Body of pancreas (tissue), 4 donors: ENCODE results near the gene S100A12. TPM values are rescaled to one million over a fixed set of nuclear protein-coding genes. Genes with fewer than 3 reads are reported as not detected.

Experiments used
- ATAC-seq: fragments of 150-250 bp; one replicate; pipeline ENCODE4 v1.9.1; 2016
- DNase-seq, 4 donors: peaks; one replicate each; pipeline ENCODE4 v3.0.0-alpha.2; 2019
- H3K27ac ChIP-seq, 4 donors: fragments of 200-600 bp; sonication (generic); 1 replicate in 3 of 4; 2 replicates in 1 of 4; pipeline versions ENCODE4 v1.5.1 to v1.6.1; 2016 to 2019; ENCODE audit warnings: mild to moderate bottlenecking in 1 of 4, mixed read lengths in 1 of 4, moderate library complexity in 1 of 4
- H3K27me3 ChIP-seq, 2 donors: fragments of 200-600 bp; sonication (generic); one replicate each; pipeline ENCODE4 v1.6.0; 2016; ENCODE audit warnings: mild to moderate bottlenecking in 1 of 2
- H3K36me3 ChIP-seq, 2 donors: fragments of 200-600 bp; sonication (generic); replicated peaks in 1 of 2; 2 replicates each; pipeline ENCODE4 v1.5.1; 2016; ENCODE audit warnings: low read depth in 2 of 2; ENCODE audit not compliant: insufficient read depth in 1 of 2
- H3K4me1 ChIP-seq: fragments of 200-600 bp; sonication (generic); one replicate; pipeline ENCODE4 v1.6.0; 2016
- H3K4me3 ChIP-seq, 2 donors: fragments of 200-600 bp; sonication (generic); 1 replicate in 1 of 2; 2 replicates in 1 of 2; pipeline ENCODE4 v1.5.1; 2016 to 2019
- H3K9me3 ChIP-seq, 3 donors: fragments of 200-600 bp; sonication (generic); 1 replicate in 2 of 3; 2 replicates in 1 of 3; pipeline ENCODE4 v1.5.1; 2016
- POLR2A ChIP-seq, 3 donors: fragments of 450-650 bp; IDR thresholded peaks; one replicate each; pipeline ENCODE4 v1.6.1; 2016; ENCODE audit warnings: antibody characterized with exemption in 3 of 3, mild to moderate bottlenecking in 2 of 3
- WGBS, 2 donors: methylation state at CpG; one replicate each; pipeline ENCODE4 v1.1.5; 2017; 5-methylcytosine and 5-hydroxymethylcytosine counted together
- intact Hi-C: fragments of 100-400 bp; cut with DNase I; formaldehyde crosslinking; loops from one replicate; pipeline ENCODE4 v1.15.1; 2023
- small RNA-seq: library from RNA; depleted of rRNA; stranded (forward); fragments of <200 nt; gene quantifications from one replicate; pipeline ENCODE3, GENCODE V24; 2016
- total RNA-seq, 2 donors: library from RNA; depleted of rRNA; stranded (reverse); fragments of >200 nt; gene quantifications; one replicate each; pipeline ENCODE4 v1.1.0, GENCODE V29; 2016
- TF ChIP-seq, protein P1 (sequence below), 7 experiments: fragments of 450-650 bp in 4 of 7; fragments of 200-600 bp in 3 of 7; sonication (generic) in 3 of 7; IDR thresholded peaks; one replicate each; pipeline ENCODE4 v1.5.1; 2016 to 2019; ENCODE audit warnings: antibody characterized with exemption in 7 of 7

The S100A12 gene
- total RNA-seq, 2 donors from 2014 or later: not detected

DNA sequence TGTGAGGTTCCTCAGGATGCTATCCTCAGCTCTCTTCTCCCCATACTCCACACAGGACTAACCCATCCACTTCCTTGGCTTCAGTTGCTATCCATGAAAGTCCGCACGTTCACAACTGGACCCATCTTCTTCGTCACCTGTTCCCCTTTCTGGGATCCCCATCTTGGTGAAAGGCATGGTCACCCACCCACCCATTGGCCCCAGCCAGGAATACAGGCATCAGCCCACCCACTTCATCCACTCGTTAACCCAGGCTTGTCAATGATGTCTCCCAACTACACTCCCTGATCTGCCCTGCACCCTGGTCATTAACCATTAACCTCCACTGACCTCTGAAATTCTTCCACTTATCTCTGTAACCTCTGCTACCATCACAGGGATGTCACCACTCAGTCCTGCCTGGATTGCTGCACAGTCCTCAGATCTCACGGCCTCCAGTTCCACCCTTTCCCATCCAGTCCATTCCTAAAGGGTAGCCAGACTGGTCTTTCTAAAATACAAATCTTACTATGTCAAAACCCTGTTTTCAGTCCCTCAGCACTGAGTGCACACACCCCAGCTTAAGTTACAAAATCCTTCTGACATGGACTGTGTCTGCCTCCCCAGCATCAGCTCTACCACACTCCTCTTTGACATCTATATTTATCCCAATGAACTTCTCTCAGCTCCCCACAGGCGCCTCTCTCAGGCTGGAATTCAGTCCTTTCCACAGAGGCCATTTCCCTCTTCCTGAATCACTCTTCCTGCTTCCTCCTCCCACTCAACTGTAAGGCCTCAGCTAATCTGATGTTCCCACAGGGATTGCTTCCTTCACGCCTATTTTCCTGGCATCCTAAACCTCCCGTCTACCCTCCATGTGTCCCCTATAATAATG, 37.2 kb downstream of the S100A12 start:
- no peaks in the 10 kb centered on the region for H3K27me3 ChIP-seq
- no peak overlapping the region for H3K27ac ChIP-seq
- DNase-seq (no peak), ATAC-seq (no peak)
- H3K4me3 ChIP-seq: no peak overlapping the region
- TF ChIP-seq, protein P1, sequence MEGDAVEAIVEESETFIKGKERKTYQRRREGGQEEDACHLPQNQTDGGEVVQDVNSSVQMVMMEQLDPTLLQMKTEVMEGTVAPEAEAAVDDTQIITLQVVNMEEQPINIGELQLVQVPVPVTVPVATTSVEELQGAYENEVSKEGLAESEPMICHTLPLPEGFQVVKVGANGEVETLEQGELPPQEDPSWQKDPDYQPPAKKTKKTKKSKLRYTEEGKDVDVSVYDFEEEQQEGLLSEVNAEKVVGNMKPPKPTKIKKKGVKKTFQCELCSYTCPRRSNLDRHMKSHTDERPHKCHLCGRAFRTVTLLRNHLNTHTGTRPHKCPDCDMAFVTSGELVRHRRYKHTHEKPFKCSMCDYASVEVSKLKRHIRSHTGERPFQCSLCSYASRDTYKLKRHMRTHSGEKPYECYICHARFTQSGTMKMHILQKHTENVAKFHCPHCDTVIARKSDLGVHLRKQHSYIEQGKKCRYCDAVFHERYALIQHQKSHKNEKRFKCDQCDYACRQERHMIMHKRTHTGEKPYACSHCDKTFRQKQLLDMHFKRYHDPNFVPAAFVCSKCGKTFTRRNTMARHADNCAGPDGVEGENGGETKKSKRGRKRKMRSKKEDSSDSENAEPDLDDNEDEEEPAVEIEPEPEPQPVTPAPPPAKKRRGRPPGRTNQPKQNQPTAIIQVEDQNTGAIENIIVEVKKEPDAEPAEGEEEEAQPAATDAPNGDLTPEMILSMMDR (IDR thresholded peaks at IDR 0.05): no peak
- TF ChIP-seq POLR2A (IDR thresholded peaks at IDR 0.05): no peak
- 51 to 57% methylated on average over 8 of the region's 8 CpGs for WGBS, 2 donors
- intact Hi-C loops: no loop called here
- H3K36me3 ChIP-seq: no peaks in the 10 kb centered on the region
- H3K9me3 ChIP-seq: no peaks in the 10 kb centered on the region
- H3K4me1 ChIP-seq: no peaks in the 10 kb centered on the region

GRCh38 chr1:153336650-153337049, 38.8 kb downstream of the S100A12 start:
- H3K9me3 ChIP-seq: peaks cover 0 to 4% (median 0%) of the 10 kb centered on the region in 3 donors
- H3K27ac ChIP-seq: no peak overlapping the region
- H3K4me1 ChIP-seq: no peaks in the 10 kb centered on the region
- H3K36me3 ChIP-seq: no peaks in the 10 kb centered on the region
- TF ChIP-seq, protein P1 (IDR thresholded peaks at IDR 0.05): no peak
- TF ChIP-seq POLR2A (IDR thresholded peaks at IDR 0.05): no peak
- no peak overlapping the region for H3K4me3 ChIP-seq
- DNase-seq: no peak
- intact Hi-C loops: no loop called here
- ATAC-seq: no peak
- no peaks in the 10 kb centered on the region for H3K27me3 ChIP-seq

DNA sequence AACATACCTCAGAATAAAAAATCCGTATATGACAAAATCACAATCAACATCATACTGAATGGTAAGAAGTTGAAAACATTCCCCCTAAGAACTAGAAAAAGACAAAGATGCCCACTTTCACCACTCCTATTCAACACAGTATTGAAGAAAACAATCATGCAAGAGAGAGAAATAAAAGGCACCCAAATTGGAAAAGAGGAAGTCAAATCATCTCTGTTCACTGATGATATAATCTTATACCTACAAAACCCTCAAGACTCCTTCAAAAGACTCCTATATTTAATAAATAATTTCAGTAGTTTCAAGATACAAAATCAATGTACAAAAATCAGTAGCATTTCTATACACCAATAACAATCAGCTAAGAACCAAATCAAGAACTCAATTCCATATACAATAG, 41.5 kb downstream of the S100A12 start:
- ATAC-seq: no peak
- no peak for DNase-seq
- Histone ChIP-seq H3K4me3 (no peak overlapping the region), H3K36me3 (no peaks in the 10 kb centered on the region), H3K27me3 (no peaks in the 10 kb centered on the region), H3K27ac (no peak overlapping the region), H3K9me3 (peaks cover 0 to 11% (median 0%) of the 10 kb centered on the region in 3 donors), H3K4me1 (no peaks in the 10 kb centered on the region)
- WGBS, 2 donors: 63 to 81% methylated on average over 1 of the region's 1 CpG
- no peak for TF ChIP-seq POLR2A (IDR thresholded peaks at IDR 0.05)
- TF ChIP-seq, protein P1 (IDR thresholded peaks at IDR 0.05): no peak
- intact Hi-C loops: no loop called here

GRCh38 chr1:153324912-153325311, 50.5 kb downstream of the S100A12 start:
- Histone ChIP-seq H3K27ac (no peak overlapping the region), H3K36me3 (no peaks in the 10 kb centered on the region), H3K4me3 (no peak overlapping the region), H3K27me3 (no peaks in the 10 kb centered on the region), H3K4me1 (no peaks in the 10 kb centered on the region), H3K9me3 (peaks cover 0 to 19% (median 0%) of the 10 kb centered on the region in 3 donors)
- no peak for DNase-seq
- intact Hi-C loops: no loop called here
- ATAC-seq: no peak
- TF ChIP-seq, protein P1 (IDR thresholded peaks at IDR 0.05): no peak
- no peak for TF ChIP-seq POLR2A (IDR thresholded peaks at IDR 0.05)

Small RNA genes lying within 50 kb of the gene (small RNA-seq; reads per million reads assigned to genes)
- gene RNU6-160P (not detected), gene S100A15A (not detected)

Other genes with a start within 250 kb of the S100A12 start
- gene SPRR2G, start 224.7 kb downstream of the S100A12 start, total RNA-seq: not detected
- not detected for gene LELP1, start 172.2 kb downstream of the S100A12 start, total RNA-seq
- gene PRR9, start 158.0 kb downstream of the S100A12 start, total RNA-seq: not detected
- gene LORICRIN, start 115.9 kb downstream of the S100A12 start, total RNA-seq: not detected
- not detected for gene PGLYRP3, start 62.7 kb downstream of the S100A12 start, total RNA-seq
- gene PGLYRP4, start 26.8 kb downstream of the S100A12 start, total RNA-seq: not detected
- 10 to 100 TPM; 19.5 to 43.2 TPM for gene S100A9, start 17.8 kb downstream of the S100A12 start, total RNA-seq
- 1 to 10 TPM in 1 of 2 donors, not detected in 1; 1.8 TPM for gene S100A8, start 15.5 kb upstream of the S100A12 start, total RNA-seq
- not detected for gene S100A7A, start 40.9 kb upstream of the S100A12 start, total RNA-seq
- not detected for gene S100A7, start 85.0 kb upstream of the S100A12 start, total RNA-seq
- 10 to 100 TPM; 54.7 to 58.9 TPM for gene S100A6, start 160.4 kb upstream of the S100A12 start, total RNA-seq
- not detected for gene S100A5, start 165.3 kb upstream of the S100A12 start, total RNA-seq
- 10 to 100 TPM; 49.5 to 81.7 TPM for gene S100A4, start 170.2 kb upstream of the S100A12 start, total RNA-seq
- gene S100A3, start 173.6 kb upstream of the S100A12 start, total RNA-seq: not detected
- not detected for gene S100A2, start 190.2 kb upstream of the S100A12 start, total RNA-seq
- 10 to 100 TPM; 20.1 to 42.5 TPM for gene S100A16, start 237.5 kb upstream of the S100A12 start, total RNA-seq
- gene S100A14, start 240.7 kb upstream of the S100A12 start, total RNA-seq: 10 to 100 TPM; 12.2 to 30.4 TPM